GM18520 (cell line): Measurements from ENCODE around the gene JAZF1.
A peak's percentile ranks its signal among the peaks of the same experiment; 100 is the strongest.

Experiments used
- ATAC-seq: cut with Tn5 transposase; IDR thresholded peaks from one replicate; pipeline ENCODE4 v1.9.1; 2021; ENCODE audit not compliant: unreplicated experiment

JAZF1 gene

DNA sequence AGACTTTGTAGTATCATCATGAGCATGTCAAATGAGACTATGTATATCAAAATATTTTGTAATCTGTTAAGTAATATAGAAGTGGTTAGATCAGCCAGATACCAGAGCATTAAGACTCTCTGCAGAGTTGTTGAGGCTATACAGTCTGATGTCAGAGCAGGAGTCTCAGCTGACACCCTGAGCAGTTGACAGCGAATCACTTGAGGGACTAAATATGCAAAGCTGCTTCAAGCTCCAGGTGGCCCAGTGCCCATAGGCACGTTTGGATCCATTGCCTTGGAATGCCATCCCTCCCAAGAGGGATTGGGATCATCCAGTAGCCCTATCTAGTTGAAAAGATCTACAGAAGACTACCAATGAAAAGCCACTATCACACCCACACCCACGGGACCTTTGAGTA, 230.5 kb downstream of the JAZF1 start:
- no peak for ATAC-seq

DNA sequence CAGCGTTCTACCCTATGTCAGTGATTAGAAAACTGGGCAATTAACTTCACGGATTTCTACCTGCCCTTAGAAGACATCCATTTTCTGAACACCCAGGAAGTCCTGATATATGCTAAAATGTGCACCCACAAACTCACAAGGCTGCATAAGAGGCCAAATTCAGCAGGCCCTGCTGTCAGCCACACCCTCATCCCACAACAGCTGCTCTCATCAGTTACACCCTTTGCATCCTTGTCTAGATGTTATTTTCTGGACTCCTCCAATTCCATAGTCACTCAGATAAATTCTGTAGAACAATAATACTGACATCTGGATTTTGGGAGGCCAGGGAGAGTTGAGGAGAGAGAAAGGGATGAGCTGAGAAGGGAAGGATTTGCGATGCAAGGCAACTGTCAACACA, 231.7 kb downstream of the JAZF1 start:
- no peak for ATAC-seq

DNA sequence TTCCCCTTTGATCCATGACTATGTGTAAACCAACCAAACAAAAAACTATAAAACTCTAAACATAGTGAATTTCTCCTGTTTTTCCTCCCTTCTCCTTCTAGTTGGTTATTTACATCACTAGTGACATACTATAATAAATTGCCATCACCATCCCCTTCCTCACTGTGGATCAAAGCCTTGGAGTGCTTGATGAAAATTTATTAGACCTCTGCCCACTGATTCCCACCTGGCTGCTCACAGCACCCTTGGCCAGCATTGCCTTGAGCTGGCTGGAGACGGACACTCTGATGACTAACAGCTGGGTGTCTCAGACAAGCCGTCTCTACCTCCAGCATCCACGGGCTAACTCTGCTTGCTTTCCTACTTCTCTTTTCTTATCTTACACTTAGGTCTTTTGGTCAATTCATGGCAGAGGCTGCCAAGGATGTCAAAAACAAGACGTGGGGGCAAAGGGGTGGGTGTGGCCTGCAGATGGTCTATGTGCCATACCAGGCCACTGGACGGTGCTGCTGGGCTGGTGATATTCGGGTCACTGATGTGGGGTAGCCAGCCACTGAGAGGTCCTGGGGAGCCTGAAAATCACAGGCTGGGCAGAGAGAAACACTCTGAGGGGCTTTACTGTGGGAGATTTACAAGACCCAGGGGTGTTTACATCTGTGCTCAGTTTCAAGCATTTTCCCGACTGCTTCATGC, 232.9 kb downstream of the JAZF1 start:
- ATAC-seq = no peak

DNA sequence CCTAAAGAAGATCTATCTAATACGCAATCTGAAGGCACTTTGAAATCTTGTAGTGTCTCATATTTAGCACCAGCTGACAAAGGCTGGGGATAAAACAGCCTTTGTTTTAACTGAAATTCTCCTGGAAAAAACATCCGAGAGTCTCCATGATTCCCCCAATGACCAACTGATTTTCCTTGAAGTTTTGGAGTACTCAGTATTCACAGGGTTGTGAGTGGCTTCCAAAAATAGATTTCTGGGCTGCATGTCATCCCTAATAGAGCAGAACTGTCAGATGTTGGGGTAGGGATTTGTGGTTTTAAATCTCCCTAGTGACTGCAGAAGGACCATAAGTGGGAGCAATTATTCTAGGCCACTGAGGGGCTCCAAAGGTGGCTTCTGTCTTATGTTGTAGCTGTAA, 234.2 kb downstream of the JAZF1 start:
- ATAC-seq = no peak

DNA sequence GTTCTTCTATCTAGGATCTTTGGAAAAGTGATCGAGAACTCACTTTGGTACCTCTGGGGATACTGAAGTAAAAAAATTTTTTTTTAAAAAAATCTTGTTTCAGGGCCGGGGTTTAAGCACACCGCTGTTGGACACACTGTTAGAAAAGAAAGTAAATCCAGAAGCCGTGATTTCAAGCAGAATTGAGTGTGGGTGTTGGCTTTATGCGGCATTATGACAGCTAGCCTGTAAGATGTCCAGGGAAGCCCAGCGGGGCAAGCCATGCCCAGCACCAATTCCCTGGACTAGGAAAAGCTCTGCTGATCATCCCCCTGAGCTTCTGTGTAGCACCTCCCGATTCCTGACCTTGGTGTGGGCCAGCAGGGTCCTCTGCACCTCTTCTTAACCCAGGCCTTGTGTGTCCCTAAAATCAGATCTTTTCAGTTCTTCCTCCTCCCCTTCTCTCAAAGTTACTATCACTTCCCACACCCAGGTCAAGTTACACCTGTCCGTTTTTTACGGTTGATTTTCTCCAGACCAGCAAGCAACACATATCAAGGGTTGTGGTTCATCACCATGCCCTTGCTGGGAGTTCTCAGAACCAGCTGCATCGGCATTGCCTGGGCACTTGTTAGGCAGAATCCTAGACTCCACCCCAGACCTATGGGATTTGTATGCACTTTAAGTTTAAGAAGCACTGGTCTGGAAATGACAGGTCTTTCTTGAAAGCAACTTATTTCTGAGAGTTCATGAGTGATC, 235.4 kb downstream of the JAZF1 start:
- ATAC-seq = no peak

DNA sequence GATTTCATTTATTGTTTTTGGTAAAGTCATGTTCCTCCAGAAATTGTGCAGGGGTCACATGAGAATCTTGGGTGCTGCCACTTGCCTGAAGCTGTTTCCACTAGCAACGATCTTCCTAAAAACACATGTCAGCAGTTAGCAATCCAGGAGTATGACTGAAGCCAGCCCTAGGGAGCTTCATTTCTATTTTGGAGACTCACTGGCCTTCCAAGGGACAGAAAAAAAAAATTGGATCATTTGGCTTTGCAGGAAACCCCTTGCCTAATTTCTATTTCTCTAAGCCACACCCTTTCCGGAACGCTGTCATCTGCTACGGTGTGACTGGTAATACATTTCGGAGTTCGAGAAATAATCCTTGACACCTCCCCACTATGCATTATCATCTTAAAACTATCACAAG, 236.0 kb downstream of the JAZF1 start:
- no peak for ATAC-seq

DNA sequence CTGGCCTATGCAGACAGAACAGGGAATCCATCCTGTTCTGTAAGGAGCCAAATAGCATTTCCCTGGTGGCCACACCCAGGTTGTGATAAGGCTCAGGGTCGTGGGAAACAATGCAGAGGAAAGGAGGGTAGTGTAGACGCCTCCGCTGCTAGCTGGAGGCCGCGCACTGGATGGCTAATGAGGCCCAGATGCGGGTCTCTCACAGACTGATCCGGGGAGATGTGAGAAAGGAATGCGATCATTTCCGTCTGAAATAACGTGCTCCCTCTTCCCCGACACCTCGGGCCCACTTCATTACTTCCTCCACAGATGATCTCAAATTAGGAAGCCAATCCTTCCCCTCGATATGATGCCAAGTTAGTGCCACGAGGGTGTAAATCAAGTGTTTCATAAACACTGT, 237.4 kb downstream of the JAZF1 start:
- no peak for ATAC-seq

DNA sequence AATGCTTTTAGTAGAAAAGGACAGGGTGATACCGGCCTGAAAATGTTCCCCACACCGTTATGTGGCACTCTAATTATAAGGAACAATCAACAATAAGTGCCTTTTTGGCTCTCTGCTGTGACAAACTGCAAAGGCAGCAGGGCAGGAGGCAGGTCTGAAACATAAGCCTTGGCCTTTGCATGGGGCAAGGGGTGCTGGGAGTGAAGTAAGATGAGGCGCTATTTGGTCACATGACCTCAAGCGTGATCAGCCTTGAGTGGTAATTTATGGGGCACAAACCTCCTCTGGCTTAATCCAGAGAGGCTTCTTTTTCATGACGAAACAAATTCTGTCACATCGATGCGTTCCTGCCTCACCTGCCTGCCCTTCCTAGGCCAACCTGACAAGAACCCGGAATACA, 237.9 kb downstream of the JAZF1 start:
- no peak for ATAC-seq

DNA sequence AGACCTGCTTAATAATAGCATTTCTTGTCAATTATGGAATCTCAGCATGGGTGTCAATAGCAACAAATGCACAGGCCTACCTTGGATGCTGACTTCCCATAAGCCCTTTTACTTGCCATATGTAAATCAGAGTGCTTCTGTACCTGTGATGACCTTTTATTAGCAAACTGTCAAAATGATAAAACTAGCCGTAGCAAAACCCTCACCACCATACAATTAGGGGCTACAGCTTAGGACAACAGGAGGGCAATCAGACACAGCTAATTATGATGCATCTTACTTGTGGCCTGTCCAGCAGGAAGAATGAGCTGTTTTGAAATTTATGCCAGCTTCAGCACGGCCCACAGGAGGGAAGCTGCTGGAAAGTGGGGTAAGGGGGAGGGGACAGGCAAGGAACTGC, 239.1 kb downstream of the JAZF1 start:
- no peak for ATAC-seq

DNA sequence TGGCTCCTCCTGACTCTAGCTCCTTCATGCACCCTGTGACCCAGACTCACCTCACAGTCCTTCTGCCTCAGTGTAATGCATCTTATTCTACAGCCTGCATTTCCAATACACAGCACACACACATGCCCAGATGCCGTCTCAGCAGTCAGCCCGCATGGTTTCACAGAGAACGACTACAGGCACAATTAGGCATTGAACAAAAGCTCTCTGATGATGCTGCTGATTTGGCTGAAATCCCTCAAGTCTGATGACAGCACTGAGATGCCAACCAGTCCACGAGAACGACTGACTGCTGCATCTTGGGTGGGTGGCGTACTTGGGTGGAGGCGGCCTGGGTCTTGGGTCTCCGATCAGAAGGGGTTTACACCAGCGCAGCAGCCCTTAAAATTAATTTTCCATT, 240.3 kb downstream of the JAZF1 start:
- no peak for ATAC-seq

DNA sequence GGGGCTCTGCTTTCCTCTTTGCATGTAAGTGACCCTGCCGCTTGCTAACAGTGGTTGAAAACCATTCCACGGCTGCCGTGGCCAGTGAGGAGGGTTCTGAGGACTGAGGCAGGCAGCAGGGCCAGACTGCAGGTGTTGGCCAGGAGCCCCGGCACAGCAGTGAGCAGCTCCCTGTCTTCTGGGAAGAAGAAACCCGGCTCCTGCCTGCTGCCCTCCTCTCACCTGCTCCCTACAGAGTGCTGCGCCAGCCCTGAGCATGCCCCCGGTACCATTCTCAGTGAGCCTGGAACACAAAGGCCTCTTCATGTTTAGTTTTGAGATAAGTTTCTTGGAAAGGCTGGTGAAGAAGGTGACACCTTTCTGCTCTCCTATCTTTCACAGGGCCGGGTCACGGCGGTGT, 240.7 kb downstream of the JAZF1 start:
- ATAC-seq = no peak

DNA sequence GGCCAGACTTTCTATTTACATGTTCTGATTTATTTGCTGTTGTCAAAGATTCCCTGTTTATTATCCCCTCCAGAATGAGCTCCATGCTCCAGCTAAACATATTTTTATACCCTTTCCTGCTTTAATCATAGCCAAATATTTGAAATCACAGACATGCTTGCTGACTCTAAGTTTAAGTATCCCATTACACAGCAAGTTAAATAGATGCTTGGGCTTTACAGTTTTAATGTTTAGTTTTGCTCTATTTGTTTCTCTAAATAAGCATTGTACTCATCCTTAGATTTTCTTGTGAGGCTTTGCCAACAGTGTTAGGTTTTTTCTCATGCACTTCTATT, 243.9 kb downstream of the JAZF1 start:
- ATAC-seq = no peak

DNA sequence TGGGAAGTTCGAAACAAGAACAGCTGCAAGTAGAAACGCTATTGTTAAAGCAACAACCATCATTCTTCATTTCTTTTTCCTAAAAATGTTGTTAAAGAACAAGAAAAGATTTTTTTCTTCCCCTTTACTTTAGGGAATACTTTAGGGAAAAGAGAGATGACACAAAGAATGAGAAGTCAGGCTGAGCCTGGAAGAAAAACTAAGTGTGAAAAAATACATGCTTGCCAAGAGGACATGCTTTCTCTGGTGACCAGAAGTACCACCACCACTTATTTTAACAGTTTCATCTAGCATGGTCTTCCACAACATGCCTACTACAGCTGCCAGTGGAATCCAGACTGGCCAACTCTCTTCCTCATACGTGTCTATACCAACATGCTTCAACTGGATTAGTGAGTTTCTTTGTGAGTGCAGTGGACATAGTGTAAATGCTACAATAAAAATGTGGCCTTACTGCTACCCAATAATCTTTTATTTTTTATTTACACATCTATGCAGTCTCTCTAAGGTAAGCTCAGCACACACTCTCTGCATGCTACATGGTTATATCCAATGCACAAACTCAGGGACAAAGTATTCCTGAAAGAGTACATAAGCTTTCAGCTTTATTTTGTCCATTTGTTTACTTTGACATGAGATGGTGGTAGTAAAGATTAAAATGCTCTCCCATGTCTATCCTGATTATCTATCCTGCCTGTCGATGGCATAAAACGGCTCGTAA, 244.4 kb downstream of the JAZF1 start:
- no peak for ATAC-seq

DNA sequence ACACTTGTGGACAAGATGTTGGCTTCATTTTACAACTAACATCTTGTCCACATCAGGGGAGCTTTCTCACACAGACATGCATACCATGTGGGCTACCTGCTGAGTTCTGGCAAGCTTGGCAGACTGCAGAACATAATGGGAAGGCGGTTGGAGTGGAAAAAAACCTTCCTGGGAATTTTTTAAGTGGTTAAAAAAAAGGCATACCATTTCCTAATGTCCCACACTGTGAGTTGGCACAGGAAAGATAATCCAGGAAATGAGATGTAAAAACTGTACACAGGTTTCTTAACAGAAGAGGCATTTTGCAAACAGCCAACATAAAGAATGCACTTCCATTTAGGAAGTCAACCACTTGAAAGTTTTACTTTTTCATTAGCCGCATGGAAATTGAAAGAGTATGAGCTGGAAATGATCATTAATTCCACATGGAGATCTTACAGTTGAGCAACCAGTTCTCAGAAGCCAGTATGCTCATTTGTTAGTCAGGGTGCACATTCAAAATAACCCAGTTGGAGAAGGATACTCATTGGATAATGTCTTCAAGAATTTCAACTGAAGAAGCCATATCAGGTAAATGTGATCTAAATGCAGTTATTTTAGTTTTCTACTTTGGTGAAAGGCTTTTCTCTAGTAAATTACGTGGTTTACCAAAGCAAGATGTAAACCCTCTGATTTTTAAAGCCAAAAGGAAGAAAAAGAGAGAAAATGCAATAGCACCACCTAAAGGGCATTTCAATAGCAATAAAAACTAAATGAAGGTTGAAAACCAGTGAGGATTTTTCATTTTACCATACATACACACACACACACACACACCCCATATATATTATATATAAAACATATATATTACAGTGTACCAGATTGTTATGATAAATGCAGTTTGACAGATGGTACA, 246.7 kb downstream of the JAZF1 start:
- ATAC-seq = no peak

DNA sequence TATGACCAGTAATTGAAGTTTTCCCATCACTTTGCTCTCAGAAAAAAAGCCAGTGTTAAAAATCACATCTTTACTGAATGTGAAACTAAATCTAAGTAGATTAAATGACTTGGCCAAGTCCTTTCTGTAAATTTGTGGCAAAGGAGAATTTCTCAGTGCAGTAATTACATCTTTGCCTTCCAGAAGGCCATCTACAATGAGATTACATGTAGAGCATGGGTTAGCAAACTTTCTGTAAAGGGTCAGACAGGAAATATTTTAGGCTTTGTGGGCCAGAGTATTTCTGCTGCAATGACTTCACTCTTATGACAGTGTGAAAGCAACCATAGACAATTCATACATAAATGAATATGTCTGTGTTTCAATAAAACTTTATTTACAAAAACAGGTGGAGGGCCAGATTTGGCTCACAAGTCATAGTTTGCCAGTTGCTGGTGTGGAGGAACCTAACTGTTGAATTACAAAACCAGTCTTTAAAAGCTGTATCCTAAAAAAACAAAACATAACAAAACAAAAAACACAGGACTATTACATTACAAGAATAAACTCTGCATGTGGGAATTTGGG, 249.6 kb downstream of the JAZF1 start:
- no peak for ATAC-seq

DNA sequence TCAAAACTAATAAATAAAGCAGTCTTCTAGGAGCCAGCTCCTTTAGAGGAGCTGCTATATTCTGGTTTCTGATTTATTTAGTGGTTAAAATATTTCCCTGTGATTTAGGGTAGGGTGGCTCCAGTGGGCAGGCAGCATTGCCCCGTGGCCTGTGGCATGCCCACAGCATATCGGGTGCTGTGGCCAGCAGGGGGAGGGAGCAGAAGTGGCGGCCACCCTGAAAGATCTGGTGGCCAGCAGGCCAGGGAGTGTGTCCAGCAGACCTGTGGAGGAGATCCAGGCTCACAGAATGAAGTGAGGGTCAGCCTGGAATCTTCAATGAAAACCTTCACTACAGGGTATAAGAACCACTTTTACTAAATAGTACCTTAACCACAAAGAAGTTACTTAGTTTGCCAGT, 251.5 kb downstream of the JAZF1 start:
- ATAC-seq = no peak

DNA sequence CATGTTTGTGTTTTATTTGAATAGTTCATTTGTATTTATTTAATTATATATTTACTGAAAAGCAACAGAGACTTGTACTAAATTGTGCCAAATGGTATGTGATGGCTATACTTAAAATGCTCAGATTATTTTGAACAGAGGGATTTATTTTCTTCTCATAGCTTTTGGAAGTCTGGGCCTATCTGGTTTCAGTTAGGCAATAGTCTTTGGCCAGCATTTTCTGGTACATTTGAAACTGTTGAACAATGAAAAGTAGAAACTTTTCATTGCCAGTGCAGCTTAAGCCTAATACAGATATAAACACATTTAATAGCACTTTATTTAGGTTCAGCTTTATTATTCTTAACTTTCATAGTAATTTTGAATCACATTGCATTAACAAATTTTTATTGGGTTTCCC, 252.6 kb downstream of the JAZF1 start:
- ATAC-seq = no peak

DNA sequence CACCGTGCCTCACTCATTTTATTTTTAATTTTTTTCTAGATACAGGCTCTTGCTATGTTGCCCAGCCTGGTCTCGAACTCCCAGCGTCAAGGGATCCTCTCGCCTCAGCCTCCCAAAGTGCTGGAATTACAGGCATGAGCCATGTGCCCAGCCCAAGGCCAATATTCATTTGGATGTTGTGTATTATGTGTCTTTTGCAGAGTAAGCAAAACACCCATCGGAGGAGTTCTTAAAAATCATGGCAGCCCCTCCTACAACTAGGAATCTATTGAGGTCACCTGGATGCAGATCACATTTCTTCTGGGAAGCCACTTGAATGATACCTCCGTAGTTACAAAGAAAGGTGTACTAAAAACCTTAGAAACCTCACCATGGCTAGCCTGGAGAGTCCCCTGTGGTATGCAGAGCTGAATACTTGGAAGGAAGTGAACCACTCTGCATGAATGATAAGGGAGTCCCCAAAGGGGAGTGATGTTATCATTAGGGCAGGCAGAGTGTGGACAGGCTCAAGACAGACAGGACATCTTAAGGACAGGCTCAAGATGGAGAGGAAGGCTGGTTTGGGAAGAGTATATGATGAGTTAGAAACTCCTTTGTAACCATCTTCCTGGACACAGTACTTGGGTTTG, 254.9 kb downstream of the JAZF1 start:
- ATAC-seq = peak; percentile 72

DNA sequence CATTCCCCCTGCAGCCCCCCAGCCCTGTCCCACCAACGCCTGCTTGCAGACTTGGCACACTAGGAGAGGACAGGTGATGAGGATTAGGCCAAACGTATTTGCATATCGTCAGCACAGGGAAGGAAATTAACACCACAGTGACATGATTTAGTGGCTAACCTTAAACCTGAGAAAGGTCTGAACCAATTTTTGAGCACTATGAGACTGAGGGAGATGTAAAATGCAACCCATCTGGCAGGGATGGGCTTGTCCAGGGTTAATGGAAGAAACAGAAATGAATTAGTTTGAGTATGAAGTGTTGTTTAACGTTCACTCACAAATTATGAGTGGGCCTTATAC, 257.0 kb downstream of the JAZF1 start:
- ATAC-seq = no peak

DNA sequence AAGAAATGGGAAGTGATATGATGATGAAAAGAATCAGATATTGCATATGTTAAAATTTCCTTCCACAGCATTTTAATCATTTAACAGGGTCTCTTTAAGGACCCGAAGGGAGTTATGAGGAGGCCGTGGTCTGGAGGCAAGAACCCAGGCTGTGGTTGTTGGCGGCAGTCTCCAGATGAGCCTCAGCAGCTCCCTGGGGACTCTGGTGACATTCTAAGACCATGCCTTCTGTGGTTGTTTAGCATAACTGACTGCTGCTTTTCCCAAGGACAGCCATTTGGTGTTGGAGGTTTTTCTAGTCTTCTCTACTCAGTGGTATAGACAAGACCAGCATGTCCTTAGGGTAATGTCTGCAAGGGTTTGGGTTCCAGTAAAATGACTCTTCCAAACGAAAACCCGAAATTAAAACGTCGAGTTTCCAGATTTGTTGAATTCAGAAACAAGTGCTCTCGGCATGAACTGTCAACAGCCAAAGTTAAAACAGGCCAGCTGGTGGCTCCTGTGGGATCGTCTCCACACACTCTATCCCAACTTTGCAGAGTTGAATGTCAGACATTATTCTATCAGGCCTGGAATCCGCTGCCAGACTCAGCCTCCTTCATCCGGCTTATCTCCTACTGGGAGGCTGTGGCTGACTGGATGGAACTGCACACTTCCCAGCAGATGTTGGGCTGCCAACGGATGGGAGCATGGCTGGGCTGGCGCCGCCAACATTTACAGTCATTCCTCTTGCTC, 257.5 kb downstream of the JAZF1 start:
- no peak for ATAC-seq
